K562 (cell line): Measurements from ENCODE around the gene STAP1. TPM values are rescaled to one million over a fixed set of nuclear protein-coding genes. Genes with fewer than 3 reads are reported as not detected.

Experiments
- CBFB ChIP-seq: sonication (generic); formaldehyde crosslinking; IDR thresholded peaks from 2 replicates; pipeline ENCODE4 v1.4.0; 2020; ENCODE audit warnings: mild to moderate bottlenecking, missing genetic modification reagents
- NR2F6 ChIP-seq: fragments of 450-650 bp; formaldehyde crosslinking; IDR thresholded peaks from 2 replicates; pipeline ENCODE4 v1.4.0; 2020; ENCODE audit warnings: mild to moderate bottlenecking
- polyA plus RNA-seq, 8 experiments: library from polyadenylated mRNA; depleted of rRNA in 4 of 8; stranded (reverse) in 5 of 8; unstranded in 3 of 8; fragments of >200 nt; fragmentation: Nextera tagmentation in 2 of 8; fragmentation: Illumina TruSeq in 1 of 8; extraction: Ambion mirVana in 2 of 8; extraction: Trizol in 1 of 8; gene quantifications; 2 replicates each; pipeline versions ENCODE4 v1.2.1 to v1.2.3, GENCODE V29; 2011 to 2014; ENCODE audit warnings: inconsistent platforms in 1 of 8, missing spikeins in 1 of 8
- total RNA-seq, 7 experiments: library from RNA; depleted of rRNA in 6 of 7; stranded (reverse); fragments of >200 nt in 6 of 7; fragmentation: Illumina TruSeq in 2 of 7; extraction: Trizol in 2 of 7; gene quantifications; 2 replicates each; pipeline versions ENCODE4 v1.2.1 to v1.2.3, GENCODE V29; 2011 to 2021; ENCODE audit warnings: low replicate concordance in 1 of 7
- TF ChIP-seq, protein P1 (sequence below): sonication (generic); formaldehyde crosslinking; IDR thresholded peaks from 2 replicates; pipeline ENCODE4 v1.8.1; 2023; ENCODE audit warnings: mild to moderate bottlenecking, missing genetic modification reagents
- TF ChIP-seq, protein P2 (sequence below): fragments of 450-650 bp; IDR thresholded peaks from 2 replicates; pipeline ENCODE4 v1.6.1; 2017; ENCODE audit warnings: antibody characterized with exemption, mild to moderate bottlenecking
- TF ChIP-seq, protein P3 (sequence below), 2 experiments: fragments of 450-650 bp; IDR thresholded peaks; 2 replicates each; pipeline ENCODE4 v1.6.1; 2018; ENCODE audit warnings: mild to moderate bottlenecking in 2 of 2, low read depth in 1 of 2; ENCODE audit not compliant: partially characterized antibody in 2 of 2

Gene STAP1
- total and polyA plus RNA-seq, 9 of the 15 experiments (the other 6 are each of a cell fraction or from before 2014, with no cell fraction given), result 0.50 to 5.6 (median 1.4) TPM

DNA sequence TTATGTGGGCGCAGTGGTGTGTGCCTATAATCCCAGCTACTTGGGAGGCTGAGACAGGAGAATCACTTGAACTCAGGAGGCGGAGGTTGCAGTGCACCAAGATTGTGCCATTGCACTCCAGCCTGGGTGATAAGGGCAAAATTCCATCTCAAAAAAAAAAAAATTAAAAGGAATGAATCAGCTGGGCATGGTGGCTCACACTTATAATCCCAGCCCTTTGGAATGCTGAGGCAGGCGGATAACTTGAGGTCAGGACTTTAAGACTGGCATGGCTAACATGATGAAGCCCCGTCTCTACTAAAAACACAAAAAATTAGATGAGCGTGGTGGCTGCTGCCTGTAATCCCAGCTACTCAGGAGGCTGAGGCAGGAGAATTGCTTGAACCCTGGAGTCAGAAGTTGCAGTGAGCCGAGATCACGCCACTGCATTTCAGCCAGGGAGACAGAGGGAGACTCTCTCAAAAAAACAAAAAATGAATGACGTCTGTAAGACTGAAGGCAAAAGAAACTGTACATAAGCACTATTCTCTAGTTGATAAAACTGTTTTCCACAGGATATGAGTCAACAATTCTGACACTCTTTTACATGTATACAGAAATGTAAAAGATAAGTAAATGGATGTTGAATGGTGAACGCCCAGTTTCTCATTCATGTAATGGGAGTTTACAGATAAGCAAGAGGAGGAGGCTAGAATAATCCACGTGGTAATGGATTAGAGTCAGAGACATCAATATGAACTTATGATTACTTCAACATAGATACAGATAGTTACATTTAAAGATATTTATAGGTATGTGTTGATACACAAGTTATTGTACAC lies 35.5 kb upstream of the STAP1 start (continued):
- TF ChIP-seq, protein P1, sequence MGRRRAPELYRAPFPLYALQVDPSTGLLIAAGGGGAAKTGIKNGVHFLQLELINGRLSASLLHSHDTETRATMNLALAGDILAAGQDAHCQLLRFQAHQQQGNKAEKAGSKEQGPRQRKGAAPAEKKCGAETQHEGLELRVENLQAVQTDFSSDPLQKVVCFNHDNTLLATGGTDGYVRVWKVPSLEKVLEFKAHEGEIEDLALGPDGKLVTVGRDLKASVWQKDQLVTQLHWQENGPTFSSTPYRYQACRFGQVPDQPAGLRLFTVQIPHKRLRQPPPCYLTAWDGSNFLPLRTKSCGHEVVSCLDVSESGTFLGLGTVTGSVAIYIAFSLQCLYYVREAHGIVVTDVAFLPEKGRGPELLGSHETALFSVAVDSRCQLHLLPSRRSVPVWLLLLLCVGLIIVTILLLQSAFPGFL, result no peak
- TF ChIP-seq, protein P2, sequence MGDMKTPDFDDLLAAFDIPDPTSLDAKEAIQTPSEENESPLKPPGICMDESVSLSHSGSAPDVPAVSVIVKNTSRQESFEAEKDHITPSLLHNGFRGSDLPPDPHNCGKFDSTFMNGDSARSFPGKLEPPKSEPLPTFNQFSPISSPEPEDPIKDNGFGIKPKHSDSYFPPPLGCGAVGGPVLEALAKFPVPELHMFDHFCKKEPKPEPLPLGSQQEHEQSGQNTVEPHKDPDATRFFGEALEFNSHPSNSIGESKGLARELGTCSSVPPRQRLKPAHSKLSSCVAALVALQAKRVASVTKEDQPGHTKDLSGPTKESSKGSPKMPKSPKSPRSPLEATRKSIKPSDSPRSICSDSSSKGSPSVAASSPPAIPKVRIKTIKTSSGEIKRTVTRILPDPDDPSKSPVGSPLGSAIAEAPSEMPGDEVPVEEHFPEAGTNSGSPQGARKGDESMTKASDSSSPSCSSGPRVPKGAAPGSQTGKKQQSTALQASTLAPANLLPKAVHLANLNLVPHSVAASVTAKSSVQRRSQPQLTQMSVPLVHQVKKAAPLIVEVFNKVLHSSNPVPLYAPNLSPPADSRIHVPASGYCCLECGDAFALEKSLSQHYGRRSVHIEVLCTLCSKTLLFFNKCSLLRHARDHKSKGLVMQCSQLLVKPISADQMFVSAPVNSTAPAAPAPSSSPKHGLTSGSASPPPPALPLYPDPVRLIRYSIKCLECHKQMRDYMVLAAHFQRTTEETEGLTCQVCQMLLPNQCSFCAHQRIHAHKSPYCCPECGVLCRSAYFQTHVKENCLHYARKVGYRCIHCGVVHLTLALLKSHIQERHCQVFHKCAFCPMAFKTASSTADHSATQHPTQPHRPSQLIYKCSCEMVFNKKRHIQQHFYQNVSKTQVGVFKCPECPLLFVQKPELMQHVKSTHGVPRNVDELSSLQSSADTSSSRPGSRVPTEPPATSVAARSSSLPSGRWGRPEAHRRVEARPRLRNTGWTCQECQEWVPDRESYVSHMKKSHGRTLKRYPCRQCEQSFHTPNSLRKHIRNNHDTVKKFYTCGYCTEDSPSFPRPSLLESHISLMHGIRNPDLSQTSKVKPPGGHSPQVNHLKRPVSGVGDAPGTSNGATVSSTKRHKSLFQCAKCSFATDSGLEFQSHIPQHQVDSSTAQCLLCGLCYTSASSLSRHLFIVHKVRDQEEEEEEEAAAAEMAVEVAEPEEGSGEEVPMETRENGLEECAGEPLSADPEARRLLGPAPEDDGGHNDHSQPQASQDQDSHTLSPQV, result peak; percentile 83
- TF ChIP-seq NR2F6, result no peak
- no peak for TF ChIP-seq CBFB (CRISPR knock-in tag)
- TF ChIP-seq, protein P3, sequence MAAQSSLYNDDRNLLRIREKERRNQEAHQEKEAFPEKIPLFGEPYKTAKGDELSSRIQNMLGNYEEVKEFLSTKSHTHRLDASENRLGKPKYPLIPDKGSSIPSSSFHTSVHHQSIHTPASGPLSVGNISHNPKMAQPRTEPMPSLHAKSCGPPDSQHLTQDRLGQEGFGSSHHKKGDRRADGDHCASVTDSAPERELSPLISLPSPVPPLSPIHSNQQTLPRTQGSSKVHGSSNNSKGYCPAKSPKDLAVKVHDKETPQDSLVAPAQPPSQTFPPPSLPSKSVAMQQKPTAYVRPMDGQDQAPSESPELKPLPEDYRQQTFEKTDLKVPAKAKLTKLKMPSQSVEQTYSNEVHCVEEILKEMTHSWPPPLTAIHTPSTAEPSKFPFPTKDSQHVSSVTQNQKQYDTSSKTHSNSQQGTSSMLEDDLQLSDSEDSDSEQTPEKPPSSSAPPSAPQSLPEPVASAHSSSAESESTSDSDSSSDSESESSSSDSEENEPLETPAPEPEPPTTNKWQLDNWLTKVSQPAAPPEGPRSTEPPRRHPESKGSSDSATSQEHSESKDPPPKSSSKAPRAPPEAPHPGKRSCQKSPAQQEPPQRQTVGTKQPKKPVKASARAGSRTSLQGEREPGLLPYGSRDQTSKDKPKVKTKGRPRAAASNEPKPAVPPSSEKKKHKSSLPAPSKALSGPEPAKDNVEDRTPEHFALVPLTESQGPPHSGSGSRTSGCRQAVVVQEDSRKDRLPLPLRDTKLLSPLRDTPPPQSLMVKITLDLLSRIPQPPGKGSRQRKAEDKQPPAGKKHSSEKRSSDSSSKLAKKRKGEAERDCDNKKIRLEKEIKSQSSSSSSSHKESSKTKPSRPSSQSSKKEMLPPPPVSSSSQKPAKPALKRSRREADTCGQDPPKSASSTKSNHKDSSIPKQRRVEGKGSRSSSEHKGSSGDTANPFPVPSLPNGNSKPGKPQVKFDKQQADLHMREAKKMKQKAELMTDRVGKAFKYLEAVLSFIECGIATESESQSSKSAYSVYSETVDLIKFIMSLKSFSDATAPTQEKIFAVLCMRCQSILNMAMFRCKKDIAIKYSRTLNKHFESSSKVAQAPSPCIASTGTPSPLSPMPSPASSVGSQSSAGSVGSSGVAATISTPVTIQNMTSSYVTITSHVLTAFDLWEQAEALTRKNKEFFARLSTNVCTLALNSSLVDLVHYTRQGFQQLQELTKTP (IDR thresholded peaks at IDR 0.05; ENCODE audit: low read depth in 1 of 2, partially characterized antibody in 2 of 2), result peak in 1 of 2 experiments; percentile 72
